HG03103 (cell line): ENCODE data around the gene SLC25A13.

ENCODE experiments used
- ATAC-seq: cut with Tn5 transposase; IDR thresholded peaks from one replicate; pipeline ENCODE4 v1.9.1; 2021; ENCODE audit warnings: low read depth; ENCODE audit not compliant: unreplicated experiment

SLC25A13 gene

DNA sequence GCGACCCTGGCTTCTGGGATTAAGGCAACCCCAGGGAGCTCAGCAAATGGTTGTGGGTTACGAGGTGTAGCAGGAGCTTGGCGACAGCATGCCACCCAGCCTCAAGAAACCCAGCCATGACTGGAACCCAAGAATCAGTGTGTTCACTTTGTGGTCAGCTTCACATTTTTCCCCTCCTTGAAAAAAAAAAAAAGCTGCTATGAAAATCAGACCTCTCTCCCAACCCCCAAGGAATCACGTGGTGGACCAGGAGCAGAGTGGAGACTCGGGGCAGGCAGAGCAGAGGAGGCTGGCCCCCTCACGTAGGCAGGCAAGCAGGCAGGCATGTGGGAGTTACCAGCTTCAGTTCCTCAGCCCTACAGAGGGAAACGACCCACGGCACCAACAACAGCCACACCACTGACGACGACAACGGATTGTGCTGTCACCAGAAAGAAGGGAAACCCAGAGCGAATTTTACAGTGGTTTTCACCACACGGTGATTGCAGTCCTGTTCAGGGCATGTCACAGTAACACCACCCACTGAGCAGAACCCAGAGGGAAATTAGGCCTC is 203.4 kb downstream of the SLC25A13 start:
- ATAC-seq = no peak

- no peak for ATAC-seq
Measured at GRCh38 chr7:96116173-96116572, 205.7 kb downstream of the SLC25A13 start.

DNA sequence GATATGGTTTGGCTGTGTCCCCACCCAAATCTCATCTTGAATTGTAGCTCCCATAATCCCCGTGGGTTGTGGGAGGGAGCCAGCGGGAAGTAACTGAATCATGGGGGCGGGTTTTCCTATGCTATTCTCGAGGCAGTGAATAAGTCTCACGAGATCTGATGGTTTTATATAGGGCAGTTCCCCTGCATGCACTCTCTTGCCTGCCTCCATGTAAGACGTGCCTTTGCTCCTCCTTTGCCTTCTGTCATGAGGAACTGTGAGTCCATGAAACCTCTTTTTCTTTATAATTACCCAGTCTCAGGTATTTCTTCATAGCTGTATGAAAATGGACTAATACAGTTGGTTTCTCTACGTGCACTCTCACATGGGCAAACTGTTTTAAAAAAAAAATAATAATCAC is 207.7 kb downstream of the SLC25A13 start:
- no peak for ATAC-seq

DNA sequence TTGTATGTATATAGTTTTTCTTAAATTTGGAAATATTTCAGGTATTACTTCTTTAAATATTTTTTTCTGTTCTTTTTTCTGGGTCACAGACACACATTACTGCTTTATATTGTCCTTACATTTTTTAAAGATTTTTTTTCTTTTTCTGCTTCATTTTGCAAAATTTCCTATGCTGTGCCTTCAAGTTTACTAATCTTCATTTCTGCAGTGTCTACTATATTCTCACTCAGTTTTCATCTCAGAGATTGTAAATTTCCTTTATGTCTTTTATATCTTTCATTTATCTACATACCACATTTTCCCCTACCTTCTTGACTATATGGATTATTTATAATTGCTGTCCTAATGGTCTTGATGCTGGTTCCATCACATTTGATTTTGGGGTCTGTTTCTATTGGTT is 210.5 kb downstream of the SLC25A13 start:
- ATAC-seq = no peak

DNA sequence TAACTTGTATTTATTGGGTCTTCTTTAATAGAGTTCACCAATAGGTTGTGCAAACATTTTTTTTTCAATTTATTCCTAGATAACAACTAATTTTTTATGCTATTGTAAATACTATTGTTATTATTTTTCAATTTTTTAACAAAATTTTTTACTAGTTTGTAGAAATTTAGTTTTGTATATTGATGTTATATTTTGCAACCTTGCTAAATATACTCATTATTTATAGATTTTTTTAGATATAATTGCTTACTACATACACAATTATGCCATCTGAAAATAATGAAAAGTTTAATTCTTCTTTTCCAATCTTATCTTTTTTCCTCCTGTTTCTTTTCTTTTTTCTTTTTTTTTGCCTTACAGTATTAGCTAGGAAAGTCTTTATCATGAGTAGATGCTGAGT is 216.9 kb downstream of the SLC25A13 start:
- ATAC-seq = no peak

DNA sequence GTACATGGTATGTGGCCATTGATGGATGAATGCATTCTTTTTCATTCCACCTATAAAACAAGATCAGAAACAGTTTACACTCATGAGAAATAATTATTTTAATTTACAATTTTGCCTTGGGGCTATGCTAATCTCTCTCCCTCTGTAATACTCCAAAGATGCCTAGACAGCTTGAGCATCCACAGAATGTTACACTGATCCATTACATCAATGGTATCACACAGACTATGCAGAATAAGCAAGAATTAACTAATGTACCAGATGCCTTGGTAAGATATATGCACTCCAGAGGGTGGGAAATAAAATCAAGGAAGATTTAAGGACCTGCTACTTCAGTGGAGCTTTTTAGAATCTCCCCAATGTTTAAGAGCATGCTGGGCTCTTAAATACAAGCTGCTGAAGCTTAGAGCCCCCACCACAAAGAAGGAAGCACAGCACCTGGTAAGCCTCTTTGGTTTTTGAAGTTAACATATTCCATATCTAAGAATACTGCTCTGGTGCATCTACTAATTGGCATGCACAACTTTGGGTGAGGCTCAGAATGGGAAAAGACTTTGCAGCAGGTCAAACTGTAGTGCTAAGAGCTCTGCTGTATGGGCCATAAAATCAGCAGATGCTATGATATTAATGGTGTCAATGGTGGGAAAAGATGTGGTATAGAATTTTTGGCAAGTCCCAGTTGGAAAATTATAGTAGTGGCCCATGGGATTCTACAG is 219.6 kb downstream of the SLC25A13 start:
- ATAC-seq = no peak

DNA sequence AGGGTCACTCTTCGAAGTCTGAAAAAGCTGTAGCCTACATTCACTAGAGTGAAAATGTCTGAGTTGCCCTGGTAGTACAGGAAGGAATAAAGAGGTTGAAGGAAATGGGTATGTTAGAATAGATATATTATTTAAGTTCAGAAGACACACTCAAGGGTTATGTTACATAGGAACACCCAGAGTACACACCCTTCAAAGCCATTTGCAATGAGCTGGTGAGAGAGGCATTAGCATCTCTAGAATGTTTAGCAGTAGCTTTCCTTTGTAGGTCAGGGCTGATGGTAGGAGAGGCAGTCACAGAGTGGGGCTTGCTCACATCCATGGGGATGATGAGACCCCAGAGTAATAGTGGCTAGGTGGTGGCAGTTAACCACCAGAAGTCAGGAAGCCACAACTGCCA is 221.2 kb downstream of the SLC25A13 start:
- ATAC-seq = no peak

- no peak for ATAC-seq
Measured at GRCh38 chr7:96097835-96098234, 224.1 kb downstream of the SLC25A13 start.

GRCh38 chr7:96093435-96093834 is 228.5 kb downstream of the SLC25A13 start:
- ATAC-seq = no peak

- no peak for ATAC-seq
Measured at GRCh38 chr7:96090756-96091155, 231.1 kb downstream of the SLC25A13 start.

DNA sequence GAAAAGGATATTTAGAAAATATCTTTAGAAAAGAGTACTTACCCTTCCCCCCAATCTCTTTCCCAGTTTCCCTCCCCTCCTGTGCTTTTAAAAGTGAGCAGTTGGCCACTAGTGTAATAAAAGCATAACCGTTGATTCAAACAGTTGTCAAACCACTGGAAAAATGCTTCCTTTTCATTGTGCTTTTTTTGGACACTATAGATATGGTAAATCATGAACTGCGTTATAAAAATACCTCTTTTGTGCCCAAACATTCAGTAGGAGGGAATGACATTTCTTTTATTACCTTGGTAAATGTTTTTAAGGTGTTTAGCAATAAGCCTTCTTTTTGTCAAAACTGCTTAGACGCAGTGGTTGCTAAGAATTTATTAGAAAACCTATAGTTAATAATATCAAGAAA is 232.4 kb downstream of the SLC25A13 start:
- no peak for ATAC-seq

DNA sequence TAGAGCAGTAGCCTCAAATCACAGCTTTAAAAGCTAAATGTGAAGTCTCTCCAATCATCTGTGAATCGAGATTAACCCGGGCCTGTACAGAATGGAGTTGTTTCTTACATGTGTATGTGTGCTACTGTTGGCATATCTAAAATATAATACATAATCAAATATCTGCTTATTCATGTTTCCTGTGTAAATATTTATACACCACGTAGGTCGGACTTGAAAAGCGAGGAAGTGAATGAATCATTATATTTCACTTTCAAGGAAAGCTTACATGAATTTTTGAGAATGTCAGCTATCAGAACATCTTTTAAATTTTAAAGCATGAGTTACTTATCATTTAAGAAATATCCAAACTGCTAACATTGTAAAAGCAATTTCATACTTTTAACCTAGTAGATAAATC is 233.3 kb downstream of the SLC25A13 start:
- ATAC-seq = no peak

DNA sequence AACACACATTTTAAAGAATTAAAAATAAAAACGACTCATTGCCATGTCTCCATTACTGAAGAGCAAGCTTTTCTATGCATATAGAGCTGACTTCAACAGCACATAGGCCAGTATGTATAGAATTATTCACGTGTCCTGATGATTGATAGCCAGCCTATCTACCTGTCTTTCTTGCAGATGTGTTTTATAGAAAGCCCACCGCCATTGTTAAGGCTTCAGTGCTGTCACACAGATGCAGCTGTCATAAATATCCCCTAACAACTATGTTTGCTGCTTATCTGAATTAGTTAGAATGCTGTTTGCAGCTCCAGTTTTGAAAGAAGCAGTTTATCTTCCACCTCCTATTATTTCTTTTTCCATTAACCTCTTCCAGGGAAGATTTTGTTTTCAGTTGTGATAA is 235.9 kb downstream of the SLC25A13 start:
- ATAC-seq = no peak

DNA sequence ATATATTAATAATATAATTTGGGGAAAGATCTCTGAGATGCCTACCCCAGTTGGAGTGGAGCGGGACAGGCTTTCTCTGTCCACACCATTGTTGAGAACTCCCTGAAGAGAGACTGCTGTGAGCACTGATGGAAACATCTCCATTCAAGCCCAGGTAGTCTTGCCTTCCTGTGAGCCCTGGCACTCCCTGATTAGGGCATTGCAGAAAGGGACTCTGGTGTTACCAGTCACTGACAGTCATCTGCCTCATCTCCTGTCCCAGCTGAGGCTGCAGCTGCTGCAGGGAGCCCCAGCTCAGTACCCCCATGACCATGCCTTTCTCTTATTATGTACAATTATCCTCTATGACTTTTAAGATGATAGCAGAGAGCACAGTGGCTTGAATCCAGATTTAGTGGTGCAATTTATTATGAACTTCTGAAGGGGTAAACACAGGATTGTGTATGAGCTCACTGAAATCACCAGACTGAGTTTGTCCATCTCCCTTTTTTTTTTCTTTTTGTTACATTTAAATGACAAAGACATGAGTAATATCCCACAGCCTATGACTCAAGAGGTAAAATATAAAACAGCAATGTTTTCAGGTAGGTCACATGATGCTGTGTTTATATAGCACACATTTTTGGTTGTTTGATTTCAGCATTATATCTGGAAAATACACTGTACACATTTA is 236.9 kb downstream of the SLC25A13 start:
- no peak for ATAC-seq

DNA sequence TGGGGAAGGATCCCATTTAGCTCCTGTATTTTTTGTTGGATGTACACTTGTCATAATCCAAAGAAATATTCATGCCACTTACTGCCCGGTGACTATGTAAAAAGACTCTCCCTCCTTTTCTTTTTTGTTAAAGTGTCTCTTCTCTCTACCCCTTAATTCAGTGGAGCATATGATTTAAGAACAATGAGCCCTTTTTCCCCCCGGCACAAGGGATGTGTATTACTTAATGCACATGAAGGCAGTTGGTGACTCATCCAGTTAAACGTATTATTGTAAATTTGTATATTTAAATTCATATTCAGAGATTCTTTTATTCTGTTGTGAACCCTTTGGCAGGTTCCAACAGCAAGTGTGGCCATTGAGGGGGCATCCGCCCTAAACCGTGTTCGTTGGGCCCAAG is 241.9 kb downstream of the SLC25A13 start:
- ATAC-seq = no peak

DNA sequence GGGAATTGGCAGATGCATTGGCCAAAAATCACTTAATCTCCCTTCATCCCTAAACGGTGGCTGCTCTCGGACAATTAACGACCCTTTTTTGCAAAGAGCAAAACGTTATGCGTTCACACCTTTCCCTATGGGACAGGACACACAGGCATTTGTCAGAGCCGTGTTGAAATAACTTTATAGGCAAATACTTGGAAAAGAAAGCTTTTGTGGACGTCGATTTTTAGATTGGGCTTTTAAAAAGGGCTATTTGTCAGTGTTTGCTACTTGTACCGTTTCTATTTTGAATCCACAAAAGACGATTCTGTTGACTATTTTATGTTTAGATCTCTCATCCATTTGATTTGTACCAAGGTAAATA is 245.6 kb downstream of the SLC25A13 start:
- no peak for ATAC-seq

GRCh38 chr7:96075510-96076349 is 246.2 kb downstream of the SLC25A13 start:
- no peak for ATAC-seq

GRCh38 chr7:96074871-96075270 is 247.0 kb downstream of the SLC25A13 start:
- no peak for ATAC-seq
